Posterior vena cava (tissue), 2 donors: Measurements from ENCODE around the gene ANKRD2. TPM values are rescaled to one million over a fixed set of nuclear protein-coding genes. Genes with fewer than 3 reads are reported as not detected.

Source experiments
- DNase-seq: peaks from one replicate; pipeline ENCODE4 v3.0.0-alpha.2; 2020; ENCODE audit warnings: low spot score
- intact Hi-C, 2 donors: fragments of 100-400 bp; cut with DNase I; formaldehyde crosslinking; loops; one replicate each; pipeline versions ENCODE4 v1.14.1 to v1.14.2; 2022 to 2023
- total RNA-seq, 2 donors: library from RNA; stranded (reverse); fragmentation: NEBNext Ultra II Directional; extraction: Animal tissue kit (Norgen Biotek cat#: 25700); gene quantifications; one replicate each; pipeline ENCODE4 v1.2.1, GENCODE V29; 2021
- donor health status: DM: yes; HTN: yes; CAD: no.
- donor health status: DM: yes; HTN: yes; CAD: no.

ANKRD2 gene
- total RNA-seq, 2 donors from 2014 or later, result 0.67 to 1.1 TPM

GRCh38 chr10:97618285-97618684 lies 45.7 kb downstream of the ANKRD2 start:
- intact Hi-C loops, result no loop called here
- DNase-seq, result no peak

GRCh38 chr10:97618733-97619132 lies 46.2 kb downstream of the ANKRD2 start:
- intact Hi-C loops, result no loop called here
- no peak for DNase-seq

- intact Hi-C loops, result no loop called here
- no peak for DNase-seq
These were observed 50.7 kb downstream of the ANKRD2 start for GRCh38 chr10:97623277-97623676.

GRCh38 chr10:97627731-97628130 lies 55.2 kb downstream of the ANKRD2 start:
- DNase-seq, result no peak
- intact Hi-C loops, result no loop called here

- intact Hi-C loops, result no loop called here
- no peak for DNase-seq
These were observed 55.6 kb downstream of the ANKRD2 start for GRCh38 chr10:97628228-97628627.

GRCh38 chr10:97629289-97629688 lies 56.7 kb downstream of the ANKRD2 start:
- intact Hi-C loops, result no loop called here
- no peak for DNase-seq

- DNase-seq, result no peak
- intact Hi-C loops, result no loop called here
These were observed 58.5 kb downstream of the ANKRD2 start for GRCh38 chr10:97631098-97631497.

- intact Hi-C loops, result no loop called here
- DNase-seq, result peak; percentile 97
These were observed 60.6 kb downstream of the ANKRD2 start, which contains the start of gene MORN4 for GRCh38 chr10:97632949-97633884. TSS of gene MORN4 (minus strand) at chr10:97633500. CDS start at chr10:97619653, 13,847 bp downstream.

Other genes with a start within 250 kb of the ANKRD2 start
- gene FRAT2, start 238.1 kb upstream of the ANKRD2 start, total RNA-seq, result 1 to 10 TPM; 4.3 to 6.8 TPM
- gene RRP12, start 171.4 kb upstream of the ANKRD2 start, total RNA-seq, result 10 to 100 TPM; 16.7 to 25.9 TPM
- 100 to 1,000 TPM; 153 to 171 TPM for gene PGAM1, start 146.6 kb upstream of the ANKRD2 start, total RNA-seq
- 10 to 100 TPM; 22.3 to 28.6 TPM for gene EXOSC1, start 126.8 kb upstream of the ANKRD2 start, total RNA-seq
- 10 to 100 TPM; 21.5 to 24.8 TPM for gene ZDHHC16, start 126.6 kb upstream of the ANKRD2 start, total RNA-seq
- gene MMS19, start 74.4 kb upstream of the ANKRD2 start, total RNA-seq, result 10 to 100 TPM; 29.5 to 32.1 TPM
- gene UBTD1, start 73.9 kb upstream of the ANKRD2 start, total RNA-seq, result 10 to 100 TPM; 15.6 to 16.5 TPM
- gene HOGA1, start 11.6 kb downstream of the ANKRD2 start, total RNA-seq, result 1 to 10 TPM; 1.5 to 4.1 TPM
- under 1 TPM; 0.19 to 0.46 TPM for gene C10orf62, start 16.9 kb downstream of the ANKRD2 start, total RNA-seq
- 1 to 10 TPM; 3.4 to 6.5 TPM for gene MORN4, start 60.7 kb downstream of the ANKRD2 start, total RNA-seq
- gene PI4K2A, start 67.9 kb downstream of the ANKRD2 start, total RNA-seq, result 10 to 100 TPM; 13.8 to 15.9 TPM
- 10 to 100 TPM; 15.0 to 17.6 TPM for gene AVPI1, start 114.5 kb downstream of the ANKRD2 start, total RNA-seq
- gene MARVELD1, start 141.0 kb downstream of the ANKRD2 start, total RNA-seq, result 10 to 100 TPM; 87.5 to 96.8 TPM
- gene ZFYVE27, start 164.3 kb downstream of the ANKRD2 start, total RNA-seq, result 10 to 100 TPM; 15.8 to 16.0 TPM
- under 1 TPM; 0.38 to 0.56 TPM for gene SFRP5, start 199.2 kb downstream of the ANKRD2 start, total RNA-seq